Endodermal cell (in vitro differentiated cells): ENCODE data around the gene NEURL3. TPM values are rescaled to one million over a fixed set of nuclear protein-coding genes. Genes with fewer than 3 reads are reported as not detected.

Experiments used
- DNase-seq: peaks from one replicate; pipeline ENCODE4 v3.0.0-alpha.2; 2017
- H3K27ac ChIP-seq: 2 replicates; pipeline ENCODE4 v1.5.1; 2013; ENCODE audit warnings: mild to moderate bottlenecking, low read depth, low read length, moderate library complexity
- H3K27me3 ChIP-seq: 2 replicates; pipeline ENCODE4 v1.6.1; 2013; ENCODE audit warnings: mild to moderate bottlenecking, low read length, moderate library complexity; ENCODE audit not compliant: insufficient read depth, control insufficient read depth, poor library complexity, severe bottlenecking
- H3K36me3 ChIP-seq: 2 replicates; pipeline ENCODE4 v1.7.0; 2013; ENCODE audit warnings: mild to moderate bottlenecking, low read length, moderate library complexity; ENCODE audit not compliant: control insufficient read depth, insufficient read depth
- H3K4me1 ChIP-seq: one replicate; pipeline ENCODE4 v1.7.0; 2013; ENCODE audit warnings: low read length; ENCODE audit not compliant: control insufficient read depth, insufficient read depth
- H3K4me3 ChIP-seq: 2 replicates; pipeline ENCODE4 v1.5.1; 2013; ENCODE audit warnings: mild to moderate bottlenecking, low read length, moderate library complexity
- H3K9ac ChIP-seq: 2 replicates; pipeline ENCODE4 v1.6.1; 2013; ENCODE audit warnings: mild to moderate bottlenecking, low read length, moderate library complexity; ENCODE audit not compliant: poor library complexity, severe bottlenecking; ENCODE audit errors: extremely low read depth
- H3K9me3 ChIP-seq: 2 replicates; pipeline ENCODE4 v1.6.1; 2013; ENCODE audit warnings: mild to moderate bottlenecking, low read length, moderate library complexity; ENCODE audit not compliant: control insufficient read depth
- H3K27ac Mint-ChIP-seq: 2 replicates; pipeline ENCODE4 v1.8.0; 2020; ENCODE audit warnings: mixed read lengths
- H3K27me3 Mint-ChIP-seq: 2 replicates; pipeline ENCODE4 v1.8.0; 2021; ENCODE audit warnings: mild to moderate bottlenecking, mixed read lengths; ENCODE audit not compliant: insufficient read depth
- H3K36me3 Mint-ChIP-seq: 2 replicates; pipeline ENCODE4 v1.8.0; 2020; ENCODE audit warnings: low read depth, mixed read lengths
- H3K4me1 Mint-ChIP-seq: 2 replicates; pipeline ENCODE4 v1.8.0; 2020; ENCODE audit warnings: mixed read lengths
- H3K4me3 Mint-ChIP-seq: 2 replicates; pipeline ENCODE4 v1.8.0; 2020; ENCODE audit warnings: mild to moderate bottlenecking, moderate library complexity, mixed read lengths
- H3K9me3 Mint-ChIP-seq: 2 replicates; pipeline ENCODE4 v1.8.0; 2020; ENCODE audit warnings: mild to moderate bottlenecking, mixed read lengths
- CTCF ChIP-seq: fragments of 200-600 bp; sonication (generic); conservative IDR thresholded peaks from 2 replicates; pipeline ENCODE4 v1.5.0; 2021; ENCODE audit warnings: antibody characterized with exemption, mild to moderate bottlenecking
- WGBS, 2 experiments: methylation state at CpG; one replicate each; pipeline versions ENCODE4 v1.1.5 to v1.1.7; 2013; ENCODE audit warnings: missing lambda C conversion rate in 2 of 2, mixed read lengths in 1 of 2; ENCODE audit not compliant: insufficient coverage in 1 of 2, insufficient read length in 1 of 2; 5-methylcytosine and 5-hydroxymethylcytosine counted together
- total RNA-seq, 2 donors: library from RNA; stranded (reverse); fragmentation: NEBNext Ultra II Directional in 1 of 2; extraction: Animal tissue kit (Norgen Biotek cat#: 25700) in 1 of 2; gene quantifications; 2 replicates in 1 of 2; 3 replicates in 1 of 2; pipeline ENCODE4 v1.2.1, GENCODE V29; 2021

NEURL3 gene
- total RNA-seq, 2 donors from 2014 or later: not detected

GRCh38 chr2:96491860-96492497 lies 13.2 kb downstream of the NEURL3 start:
- Histone ChIP-seq H3K27me3 (no peaks in the 10 kb centered on the region), H3K9ac (no peak overlapping the region), H3K27ac (no peak overlapping the region), H3K36me3 (no peaks in the 10 kb centered on the region), H3K4me3 (no peak overlapping the region), H3K4me1 (no peaks in the 10 kb centered on the region), H3K9me3 (peaks cover 31% of the 10 kb centered on the region)
- no peak for DNase-seq
- H3K4me3 Mint-ChIP-seq: no peak overlapping the region
- H3K36me3 Mint-ChIP-seq: peaks cover 1% of the 10 kb centered on the region
- H3K9me3 Mint-ChIP-seq: peaks cover 28% of the 10 kb centered on the region
- peaks cover 5% of the 10 kb centered on the region for H3K27me3 Mint-ChIP-seq
- TF ChIP-seq CTCF: no peak
- WGBS, 2 experiments: 100% methylated on average over 1 of the region's 1 CpG
- H3K4me1 Mint-ChIP-seq: peaks cover 10% of the 10 kb centered on the region
- H3K27ac Mint-ChIP-seq: no peak overlapping the region

- no peak overlapping the region for H3K27ac Mint-ChIP-seq
- no peaks in the 10 kb centered on the region for H3K27me3 ChIP-seq
- no peak overlapping the region for H3K9ac ChIP-seq
- peaks cover 21% of the 10 kb centered on the region for H3K4me1 Mint-ChIP-seq
- DNase-seq: no peak
- H3K4me3 Mint-ChIP-seq: no peak overlapping the region
- H3K9me3 Mint-ChIP-seq: peaks cover 15% of the 10 kb centered on the region
- no peak for TF ChIP-seq CTCF
- H3K9me3 ChIP-seq: peaks cover 10% of the 10 kb centered on the region
- WGBS, 2 experiments: 86 to 94% methylated on average over 1 of the region's 1 CpG
- peaks cover 8% of the 10 kb centered on the region for H3K27me3 Mint-ChIP-seq
- H3K4me1 ChIP-seq: no peaks in the 10 kb centered on the region
- no peaks in the 10 kb centered on the region for H3K36me3 Mint-ChIP-seq
- no peak overlapping the region for H3K27ac ChIP-seq
- no peak overlapping the region for H3K4me3 ChIP-seq
- H3K36me3 ChIP-seq: no peaks in the 10 kb centered on the region
Measured at GRCh38 chr2:96489663-96490062, 15.5 kb downstream of the NEURL3 start.

- Mint-ChIP-seq H3K27me3 (peaks cover 9% of the 10 kb centered on the region), H3K4me3 (no peak overlapping the region), H3K27ac (no peak overlapping the region), H3K36me3 (no peaks in the 10 kb centered on the region), H3K9me3 (peaks cover 11% of the 10 kb centered on the region), H3K4me1 (peaks cover 21% of the 10 kb centered on the region)
- H3K9me3 ChIP-seq: peaks cover 6% of the 10 kb centered on the region
- no peak for DNase-seq
- H3K27ac ChIP-seq: no peak overlapping the region
- H3K4me1 ChIP-seq: no peaks in the 10 kb centered on the region
- H3K27me3 ChIP-seq: no peaks in the 10 kb centered on the region
- no peaks in the 10 kb centered on the region for H3K36me3 ChIP-seq
- H3K4me3 ChIP-seq: no peak overlapping the region
- no peak for TF ChIP-seq CTCF
- no peak overlapping the region for H3K9ac ChIP-seq
- 86% methylated on average over 2 of the region's 3 CpGs; no CpG with 5 or more reads in 1 of the 2 experiments for WGBS, 2 experiments
Measured at GRCh38 chr2:96489261-96489660, 15.9 kb downstream of the NEURL3 start.
